SH-SY5Y (cell line): ENCODE data around the gene GAB1.

ENCODE experiments used
- GATA2 ChIP-seq: IDR thresholded peaks from 2 replicates; pipeline ENCODE4 v1.6.1; 2011; ENCODE audit warnings: mild to moderate bottlenecking, low read depth, low read length
- GATA3 ChIP-seq: IDR thresholded peaks from 2 replicates; pipeline ENCODE4 v1.6.1; 2011; ENCODE audit warnings: low read depth, mild to moderate bottlenecking, low read length, moderate library complexity

GRCh38 chr4:143512978-143513313, 176.3 kb downstream of the GAB1 start:
- TF ChIP-seq GATA3 = no peak
- no peak for TF ChIP-seq GATA2
